NCI-H748 (cell line): ENCODE results near the gene ZNF177.
"Not testable (repeated sequence)": the region's sequence is repeated elsewhere in the genome, so short reads cannot be mapped to it uniquely, and the experiment has no call there.

ENCODE experiments used
- DNase-seq: peaks from one replicate; lab custom pipeline; 2025; ENCODE audit not compliant: unreplicated experiment; lab: John Stamatoyannopoulos, UW

The ZNF177 gene

DNA sequence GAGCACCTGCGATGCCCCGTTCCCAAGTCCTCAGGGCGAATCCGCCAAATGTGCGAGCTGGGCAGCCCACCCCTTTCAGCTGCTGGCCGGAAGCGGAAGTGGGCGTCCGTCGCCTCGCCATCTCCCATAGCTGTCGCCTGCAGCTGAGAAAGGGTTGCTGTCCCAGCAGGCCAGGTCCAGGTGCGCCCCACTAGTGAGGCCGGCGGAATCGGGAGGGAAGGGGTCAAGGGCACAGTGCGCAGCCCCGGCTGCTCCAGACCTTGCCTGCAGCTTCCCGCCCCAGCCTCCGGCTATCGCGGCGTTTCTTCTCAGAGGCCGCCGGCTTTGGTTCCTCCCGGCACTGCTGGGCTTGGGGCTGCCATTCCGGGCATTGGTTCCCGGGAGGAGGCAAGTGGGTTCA lies at the start of gene ZNF177:
ZNF177 (plus strand) TSS at position 109 of the 400 bp plus-strand sequence. CDS start 15,299 bp downstream, outside the sequence.
- no peak for DNase-seq

DNA sequence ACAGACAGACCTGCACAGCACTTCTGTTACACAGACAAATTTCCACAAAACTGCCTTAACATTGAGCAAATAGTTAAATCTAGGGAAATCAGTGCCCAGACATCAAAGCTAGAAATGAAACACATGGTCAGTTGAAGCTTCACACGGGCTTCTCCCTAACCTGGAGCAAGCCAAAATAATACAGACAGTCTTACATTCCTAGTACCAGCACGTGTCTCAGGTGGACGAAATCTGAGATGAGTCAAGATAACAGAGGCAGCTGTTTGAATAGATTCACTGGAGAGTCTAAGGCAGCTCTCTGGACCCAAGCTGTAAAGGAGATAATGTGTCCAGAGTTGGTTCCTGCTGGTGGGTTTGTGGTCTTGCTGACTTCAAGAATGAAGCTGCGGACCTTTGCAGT lies 49.1 kb upstream of the ZNF177 start:
- no peak for DNase-seq

DNA sequence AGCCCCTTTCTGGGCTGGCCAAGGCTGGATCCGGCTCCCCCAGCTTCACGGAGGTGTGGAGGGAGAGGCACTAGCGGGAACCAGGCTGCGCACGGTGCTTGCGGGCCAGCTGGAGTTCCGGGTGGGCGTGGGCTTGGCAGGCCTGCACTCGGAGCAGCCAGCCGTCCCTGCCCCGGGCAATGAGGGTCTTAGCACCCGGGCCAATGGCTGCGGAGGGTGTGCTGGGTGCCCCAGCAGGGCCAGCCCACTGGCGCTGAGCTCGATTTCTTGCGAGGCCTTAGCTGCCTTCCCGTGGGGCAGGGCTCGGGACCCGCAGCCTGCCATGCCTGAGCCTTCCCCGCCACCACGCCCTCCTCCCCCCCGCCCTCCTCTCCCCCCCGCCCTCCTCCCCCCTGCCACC lies 41.5 kb upstream of the ZNF177 start:
- no peak for DNase-seq

DNA sequence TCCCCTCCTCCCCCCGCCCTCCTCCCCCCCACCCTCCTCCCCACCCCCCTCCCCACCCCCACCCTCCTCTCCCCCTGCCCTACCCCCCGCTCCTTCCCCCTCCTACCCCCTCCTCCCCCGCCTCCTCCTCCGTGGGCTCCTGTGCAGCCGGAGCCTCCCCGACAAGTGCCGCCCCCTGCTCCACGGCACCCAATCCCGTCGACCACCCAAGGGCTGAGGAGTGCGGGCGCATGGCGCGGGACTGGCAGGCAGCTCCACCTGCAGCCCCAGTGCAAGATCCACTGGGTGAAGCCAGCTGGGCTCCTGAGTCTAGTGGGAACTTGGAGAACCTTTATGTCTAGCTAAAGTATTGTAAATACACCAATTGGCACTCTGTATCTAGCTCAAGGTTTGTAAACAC lies 41.1 kb upstream of the ZNF177 start:
- not testable (repeated sequence) for DNase-seq

GRCh38 chr19:9322201-9322600 lies 40.6 kb upstream of the ZNF177 start:
- DNase-seq, result not testable (repeated sequence)

- peak; percentile 90 for DNase-seq
Observed at GRCh38 chr19:9323557-9323918, 39.3 kb upstream of the ZNF177 start.

- peak; percentile 90 for DNase-seq
Observed at GRCh38 chr19:9323919-9324583, 38.8 kb upstream of the ZNF177 start, which contains the start of gene ZNF559. TSS of gene ZNF559 (plus strand) at chr19:9324179. CDS start at chr19:9338550, 14,371 bp downstream.

- DNase-seq, result no peak
Observed at GRCh38 chr19:9324584-9324962, 38.2 kb upstream of the ZNF177 start.

DNA sequence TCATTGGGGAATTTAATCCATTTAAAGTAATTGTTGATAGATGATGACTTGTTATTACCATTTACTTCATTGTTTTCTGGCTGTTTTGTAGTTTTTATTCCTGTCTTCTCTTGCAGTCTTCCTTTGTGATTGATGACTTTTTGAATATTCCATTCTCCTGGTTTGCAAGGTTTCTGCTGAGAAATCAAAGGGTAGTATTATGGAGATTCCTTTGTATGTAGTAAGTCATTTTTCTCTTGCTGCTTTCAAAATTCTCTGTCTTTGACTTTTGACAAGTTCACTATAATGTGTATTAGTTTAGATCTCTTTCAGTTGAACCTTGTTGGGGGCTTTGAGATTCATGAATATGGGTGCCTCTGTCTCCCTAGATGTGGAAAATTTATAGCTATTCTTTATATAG lies 32.8 kb upstream of the ZNF177 start:
- DNase-seq, result no peak

DNA sequence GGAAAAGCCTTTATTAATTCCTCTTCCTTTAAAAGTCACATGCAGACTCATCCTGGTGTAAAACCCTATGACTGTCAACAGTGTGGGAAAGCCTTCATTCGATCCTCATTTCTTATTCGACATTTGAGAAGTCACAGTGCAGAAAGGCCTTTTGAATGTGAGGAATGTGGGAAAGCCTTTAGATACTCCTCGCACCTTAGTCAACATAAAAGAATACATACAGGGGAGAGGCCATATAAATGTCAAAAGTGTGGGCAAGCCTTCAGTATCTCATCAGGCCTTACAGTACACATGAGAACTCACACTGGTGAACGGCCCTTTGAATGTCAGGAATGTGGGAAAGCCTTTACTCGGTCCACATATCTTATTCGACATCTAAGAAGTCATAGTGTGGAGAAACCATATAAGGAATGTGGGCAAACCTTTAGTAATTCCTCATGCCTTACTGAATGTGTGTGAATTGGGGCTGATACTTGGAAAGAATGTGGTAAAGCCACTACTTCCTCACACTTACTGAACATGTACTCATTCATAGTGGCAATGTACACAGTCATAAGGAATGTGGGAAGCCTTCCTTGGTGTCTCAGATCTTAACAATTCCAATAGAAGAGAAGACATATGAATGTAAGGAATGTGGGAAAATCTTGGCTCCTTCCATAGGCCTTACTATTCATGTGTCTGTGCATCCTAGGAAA lies 20.1 kb upstream of the ZNF177 start:
- no peak for DNase-seq

DNA sequence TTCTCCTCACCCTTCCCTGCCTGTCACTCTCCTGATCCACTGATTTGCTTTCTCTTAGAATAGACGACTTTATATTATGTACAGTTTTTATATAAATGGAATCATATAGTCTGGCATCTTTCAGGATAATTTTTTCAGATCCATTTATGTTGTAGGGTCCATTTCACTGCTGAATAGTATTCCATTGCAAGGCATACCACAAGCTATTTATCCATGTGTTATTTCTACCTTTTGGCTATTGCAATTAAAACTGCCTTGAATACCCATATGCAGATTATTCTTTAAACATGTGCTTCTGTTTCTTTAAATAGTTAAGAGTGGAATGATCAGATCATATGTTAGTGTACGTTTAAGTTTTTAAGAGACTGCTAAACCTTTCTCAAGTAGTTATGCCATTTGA lies 17.8 kb upstream of the ZNF177 start:
- no peak for DNase-seq

DNA sequence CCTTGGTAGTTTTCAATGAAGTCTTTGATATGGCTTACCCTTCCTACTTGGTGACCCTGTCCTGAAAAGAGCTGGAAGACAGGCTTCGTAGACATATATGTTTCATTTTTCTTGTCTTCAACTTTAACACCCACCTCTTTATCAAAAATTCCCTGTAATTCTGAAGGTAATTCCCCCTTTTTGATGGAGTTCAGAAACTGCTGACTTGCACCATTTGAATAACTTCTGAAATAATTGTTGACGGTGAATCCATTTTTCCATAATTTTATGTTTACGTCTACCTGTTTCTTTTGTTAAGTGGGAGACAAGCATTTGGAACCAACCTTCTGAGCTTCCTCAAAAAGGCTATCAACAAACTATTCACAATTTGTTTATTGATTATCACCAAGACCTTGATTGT lies 14.6 kb upstream of the ZNF177 start:
- DNase-seq, result no peak

DNA sequence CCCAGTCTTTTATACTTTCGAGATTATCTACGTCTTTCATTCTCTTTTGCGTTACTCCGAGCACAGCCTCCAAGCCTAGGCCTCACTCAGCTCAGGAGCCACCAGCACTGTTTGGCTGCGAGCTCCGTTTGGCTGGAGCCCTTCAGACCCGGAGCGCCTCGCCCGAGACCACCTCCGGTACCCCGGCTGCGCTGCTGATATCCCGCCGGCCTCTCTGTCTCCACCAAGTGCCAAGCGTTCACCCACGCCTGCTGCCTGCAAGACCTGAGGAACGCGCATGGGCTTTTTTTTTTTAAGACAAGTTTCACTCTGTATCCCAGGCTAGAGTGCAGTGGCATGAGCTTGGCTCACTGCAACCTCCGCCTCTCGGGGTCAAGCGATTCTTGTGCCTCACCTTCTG lies 14.1 kb upstream of the ZNF177 start:
- DNase-seq, result no peak

GRCh38 chr19:9352505-9352904 lies 10.3 kb upstream of the ZNF177 start:
- no peak for DNase-seq

GRCh38 chr19:9353011-9353410 lies 9.8 kb upstream of the ZNF177 start:
- DNase-seq, result no peak

- DNase-seq, result no peak
Observed at GRCh38 chr19:9354651-9355050, 8.2 kb upstream of the ZNF177 start.

- no peak for DNase-seq
Observed at GRCh38 chr19:9370738-9371619, 8.2 kb downstream of the ZNF177 start.

- DNase-seq, result no peak
Observed at GRCh38 chr19:9381361-9381785, 18.6 kb downstream of the ZNF177 start.

DNA sequence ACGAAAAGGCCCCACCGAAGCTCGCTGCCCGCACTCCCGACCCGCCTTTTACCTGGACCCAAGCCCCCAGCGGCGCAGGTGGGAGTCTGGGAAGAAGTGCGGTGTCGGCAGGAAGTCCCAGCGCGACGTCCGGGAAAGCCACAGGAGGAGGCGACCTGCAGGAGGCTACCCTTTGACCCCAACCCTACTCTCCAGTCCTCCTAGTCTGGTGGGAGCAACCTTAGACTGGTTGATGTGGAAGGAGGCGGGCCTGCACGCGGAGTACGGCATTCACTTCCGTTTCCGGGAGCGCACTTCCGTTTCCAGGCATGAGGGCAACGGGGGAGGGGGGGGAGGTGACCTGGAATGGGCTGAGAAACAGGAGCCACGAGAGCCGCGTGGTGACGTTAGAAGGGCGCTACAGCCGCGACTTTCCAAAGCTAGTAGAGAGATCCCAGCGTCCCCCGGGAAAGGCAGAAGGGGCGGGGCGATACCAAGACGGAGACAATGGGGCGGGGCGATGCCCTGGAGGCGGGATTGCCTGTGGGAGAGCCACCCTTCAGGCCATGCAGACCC lies 44.1 kb downstream of the ZNF177 start:
- DNase-seq, result peak; percentile 94

- no peak for DNase-seq
Observed at GRCh38 chr19:9407827-9408226, 45.0 kb downstream of the ZNF177 start.

- DNase-seq, result no peak
Observed at GRCh38 chr19:9413240-9413954, 50.6 kb downstream of the ZNF177 start.
